GM12878 (cell line): ENCODE data around the gene S100A7. TPM values are rescaled to one million over a fixed set of nuclear protein-coding genes. Genes with fewer than 3 reads are reported as not detected.

Experiments
- ATAC-seq: fragments of 200-7000 bp; cut with Tn5 transposase; 3 replicates; pipeline ENCODE4 v1.9.1; 2020; ENCODE audit warnings: mild to moderate bottlenecking, moderate library complexity
- BruUV-seq: library from RNA; stranded (reverse); fragments of 400-500 nt; replicated peaks from 2 replicates; lab custom pipeline; 2021; lab: Mats Ljungman, UMichigan
- CTCF ChIA-PET: fragments of 300-600 bp; sonication (Branson Sonifier 250); formaldehyde crosslinking; extraction: SDS; loops from one replicate; lab custom pipeline; 2021; ENCODE audit warnings: inconsistent platforms; lab: Yijun Ruan, JAX
- POLR2A ChIA-PET: fragments of 350-600 bp; formaldehyde crosslinking; extraction: SDS; loops from one replicate; lab custom pipeline; 2021; ENCODE audit warnings: inconsistent platforms; lab: Charles Lee
- RAD21 ChIA-PET: fragments of 300-600 bp; sonication (Branson Sonifier 250); formaldehyde crosslinking; loops from one replicate; lab custom pipeline; 2023; ENCODE audit warnings: antibody characterized with exemption; ENCODE audit not compliant: unreplicated experiment; lab: Charles Lee
- SMC1A ChIA-PET: fragments of 300-600 bp; sonication (Branson Sonifier 250); formaldehyde crosslinking; loops from one replicate; lab custom pipeline; 2023; ENCODE audit not compliant: unreplicated experiment, uncharacterized antibody; lab: Charles Lee
- DNase-seq: peaks from one replicate; pipeline ENCODE4 v3.0.0-alpha.2; 2011; ENCODE audit warnings: low read depth, low spot score
- FAIRE-seq: peaks from 3 replicates; lab custom pipeline; 2011; peaks lifted over from hg19 to GRCh38; lab: Jason Lieb, UNC
- H2AFZ ChIP-seq: 2 replicates; pipeline ENCODE4 v1.6.0; 2011; ENCODE audit warnings: low read depth, low read length, control low read depth; ENCODE audit not compliant: control insufficient read depth
- H3K27ac ChIP-seq: 2 replicates; pipeline ENCODE4 v1.5.1; 2011; ENCODE audit warnings: control low read depth; ENCODE audit not compliant: control insufficient read depth, insufficient read depth
- H3K27me3 ChIP-seq, 2 experiments: replicated peaks in 1 of 2; 2 replicates each; pipeline versions ENCODE4 v1.6.0 to v1.6.1; 2011; ENCODE audit warnings: low read length in 1 of 2; ENCODE audit not compliant: control insufficient read depth in 2 of 2, insufficient read depth in 2 of 2
- H3K36me3 ChIP-seq, 2 experiments: 2 replicates each; pipeline ENCODE4 v1.5.1; 2011; ENCODE audit warnings: low read length in 1 of 2; ENCODE audit not compliant: control insufficient read depth in 2 of 2, insufficient read depth in 2 of 2
- H3K4me1 ChIP-seq: 2 replicates; pipeline ENCODE4 v1.6.1; 2011; ENCODE audit warnings: mild to moderate bottlenecking, low read length, moderate library complexity, mixed read lengths; ENCODE audit not compliant: control insufficient read depth, insufficient read depth
- H3K4me2 ChIP-seq: 2 replicates; pipeline ENCODE4 v1.6.0; 2011; ENCODE audit warnings: control low read depth; ENCODE audit not compliant: control insufficient read depth, insufficient read depth
- H3K4me3 ChIP-seq: fragments of 200-600 bp; sonication (generic); 2 replicates; pipeline ENCODE4 v1.5.1; 2016
- H3K79me2 ChIP-seq: 2 replicates; pipeline ENCODE4 v1.6.0; 2011; ENCODE audit warnings: low read length; ENCODE audit not compliant: control insufficient read depth, insufficient read depth
- H3K9ac ChIP-seq: 2 replicates; pipeline ENCODE4 v1.8.0; 2011; ENCODE audit warnings: low read length, control low read depth, mixed read lengths; ENCODE audit not compliant: control insufficient read depth, insufficient read depth
- H3K9me3 ChIP-seq: replicated peaks from 3 replicates; pipeline ENCODE4 v1.5.1; 2011; ENCODE audit warnings: mild to moderate bottlenecking, low read length; ENCODE audit not compliant: control insufficient read depth, insufficient read depth
- H4K20me1 ChIP-seq: 2 replicates; pipeline ENCODE4 v1.6.0; 2011; ENCODE audit not compliant: control insufficient read depth, insufficient read depth
- ATF7 ChIP-seq: fragments of 450-650 bp; IDR thresholded peaks from 2 replicates; pipeline ENCODE4 v1.6.1; 2016; ENCODE audit warnings: low read depth, mild to moderate bottlenecking
- BACH1 ChIP-seq: fragments of 450-650 bp; IDR thresholded peaks from 2 replicates; pipeline ENCODE4 v1.6.1; 2017; ENCODE audit warnings: mild to moderate bottlenecking, borderline replicate concordance
- BRCA1 ChIP-seq: IDR thresholded peaks from 2 replicates; pipeline ENCODE4 v1.6.1; 2011; ENCODE audit warnings: low read depth, low read length, improper control_type of control experiment
- JUNB ChIP-seq: IDR thresholded peaks from 2 replicates; pipeline ENCODE4 v1.6.1; 2016; ENCODE audit warnings: antibody characterized with exemption, mild to moderate bottlenecking
- NRF1 ChIP-seq: conservative IDR thresholded peaks from 2 replicates; pipeline ENCODE4 v1.6.1; 2011; ENCODE audit warnings: mild to moderate bottlenecking, low read depth, low read length, improper control_type of control experiment
- PAX5 ChIP-seq: IDR thresholded peaks from 2 replicates; pipeline ENCODE4 v1.6.1; 2011; ENCODE audit warnings: low read depth, low read length, borderline replicate concordance
- RFX5 ChIP-seq: IDR thresholded peaks from 2 replicates; pipeline ENCODE4 v1.6.1; 2011; ENCODE audit warnings: low read depth, low read length, improper control_type of control experiment
- SMAD5 ChIP-seq: IDR thresholded peaks from 2 replicates; pipeline ENCODE4 v1.6.1; 2016; ENCODE audit warnings: antibody characterized with exemption, low read depth
- SREBF1 ChIP-seq: IDR thresholded peaks from 2 replicates; pipeline ENCODE4 v1.6.1; 2012; ENCODE audit warnings: mild to moderate bottlenecking, low read length
- SUPT20H ChIP-seq: IDR thresholded peaks from 2 replicates; pipeline ENCODE4 v1.6.1; 2011; ENCODE audit warnings: low read depth, mild to moderate bottlenecking, low read length, moderate library complexity, borderline replicate concordance; ENCODE audit not compliant: control insufficient read depth
- YBX1 ChIP-seq: fragments of 450-650 bp; IDR thresholded peaks from 2 replicates; pipeline ENCODE4 v1.6.1; 2016; ENCODE audit warnings: antibody characterized with exemption
- WGBS: methylation state at CpG from one replicate; pipeline ENCODE4 v1.1.6; 2016; ENCODE audit warnings: low lambda C conversion rate; ENCODE audit not compliant: insufficient replicate concordance, insufficient coverage; ENCODE audit errors: missing lambda C conversion rate; 5-methylcytosine and 5-hydroxymethylcytosine counted together
- in situ Hi-C: fragments of 300-500 bp; cut with MboI; formaldehyde crosslinking; loops from 9 replicates; pipeline ENCODE4 v1.14.3; 2018; ENCODE audit warnings: mixed read lengths
- intact Hi-C: fragments of 100-400 bp; cut with micrococcal nuclease; formaldehyde crosslinking; loops from one replicate; pipeline ENCODE4 v1.14.2; 2022; ENCODE audit not compliant: unreplicated experiment
- polyA plus RNA-seq, 11 experiments: library from polyadenylated mRNA; depleted of rRNA in 4 of 11; unstranded in 6 of 11; stranded (reverse) in 5 of 11; fragments of >200 nt; fragmentation: Nextera tagmentation in 4 of 11; fragmentation: Illumina TruSeq in 1 of 11; extraction: Ambion mirVana in 4 of 11; extraction: Trizol in 1 of 11; gene quantifications; 1 replicate in 1 of 11; 2 replicates in 10 of 11; pipeline versions ENCODE4 v1.2.1 to v1.2.3, GENCODE V29; 2011 to 2016; ENCODE audit warnings: inconsistent platforms in 2 of 11, missing spikeins in 2 of 11, low read depth in 1 of 11
- total RNA-seq, 4 experiments: library from RNA; depleted of rRNA in 3 of 4; stranded (reverse); fragments of >200 nt in 3 of 4; fragmentation: Illumina TruSeq in 1 of 4; extraction: Trizol in 1 of 4; gene quantifications; 2 replicates each; pipeline versions ENCODE4 v1.2.1 to v1.2.3, GENCODE V29; 2013 to 2021
- TF ChIP-seq, protein P1 (sequence below): fragments of 450-650 bp; IDR thresholded peaks from 2 replicates; pipeline ENCODE4 v1.6.1; 2017; ENCODE audit warnings: mild to moderate bottlenecking, moderate library complexity
- TF ChIP-seq, protein P2 (sequence below), 3 experiments: IDR thresholded peaks in 2 of 3; conservative IDR thresholded peaks in 1 of 3; 2 replicates each; pipeline ENCODE4 v1.5.1; 2011; ENCODE audit warnings: low read depth in 3 of 3, low read length in 3 of 3, mild to moderate bottlenecking in 3 of 3, control low read depth in 2 of 3, moderate library complexity in 2 of 3, inconsistent platforms in 1 of 3, mixed read lengths in 1 of 3; ENCODE audit not compliant: control insufficient read depth in 2 of 3, insufficient read depth in 1 of 3; ENCODE audit errors: extremely low read depth in 1 of 3
- TF ChIP-seq, protein P3 (sequence below): IDR thresholded peaks from 2 replicates; pipeline ENCODE4 v1.6.1; 2012; ENCODE audit warnings: low read depth, low read length, improper control_type of control experiment

The S100A7 gene
- total and polyA plus RNA-seq, 10 of the 15 experiments (the other 5 are each of a cell fraction or from before 2014, with no cell fraction given), result not detected

DNA sequence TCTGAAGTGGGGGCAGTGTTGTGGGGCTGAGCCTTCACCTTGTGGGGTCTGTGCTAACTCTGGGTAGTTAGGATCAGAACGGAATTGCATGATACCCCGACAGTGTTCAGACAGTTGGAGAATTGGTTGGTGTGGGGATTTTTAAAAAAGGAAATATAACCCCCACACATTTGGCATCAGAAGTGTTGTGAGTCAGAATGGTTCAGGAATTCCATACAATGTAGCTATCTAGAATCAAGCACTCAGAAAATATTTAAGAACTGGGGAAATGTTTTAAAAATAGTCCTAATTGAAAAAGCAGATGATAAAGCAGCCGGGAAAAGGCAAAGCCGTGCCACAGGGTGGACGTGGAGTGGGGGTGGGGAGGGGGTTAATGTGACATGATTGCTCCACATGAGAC lies 6.5 kb upstream of the S100A7 start (continued):
- TF ChIP-seq, protein P1, sequence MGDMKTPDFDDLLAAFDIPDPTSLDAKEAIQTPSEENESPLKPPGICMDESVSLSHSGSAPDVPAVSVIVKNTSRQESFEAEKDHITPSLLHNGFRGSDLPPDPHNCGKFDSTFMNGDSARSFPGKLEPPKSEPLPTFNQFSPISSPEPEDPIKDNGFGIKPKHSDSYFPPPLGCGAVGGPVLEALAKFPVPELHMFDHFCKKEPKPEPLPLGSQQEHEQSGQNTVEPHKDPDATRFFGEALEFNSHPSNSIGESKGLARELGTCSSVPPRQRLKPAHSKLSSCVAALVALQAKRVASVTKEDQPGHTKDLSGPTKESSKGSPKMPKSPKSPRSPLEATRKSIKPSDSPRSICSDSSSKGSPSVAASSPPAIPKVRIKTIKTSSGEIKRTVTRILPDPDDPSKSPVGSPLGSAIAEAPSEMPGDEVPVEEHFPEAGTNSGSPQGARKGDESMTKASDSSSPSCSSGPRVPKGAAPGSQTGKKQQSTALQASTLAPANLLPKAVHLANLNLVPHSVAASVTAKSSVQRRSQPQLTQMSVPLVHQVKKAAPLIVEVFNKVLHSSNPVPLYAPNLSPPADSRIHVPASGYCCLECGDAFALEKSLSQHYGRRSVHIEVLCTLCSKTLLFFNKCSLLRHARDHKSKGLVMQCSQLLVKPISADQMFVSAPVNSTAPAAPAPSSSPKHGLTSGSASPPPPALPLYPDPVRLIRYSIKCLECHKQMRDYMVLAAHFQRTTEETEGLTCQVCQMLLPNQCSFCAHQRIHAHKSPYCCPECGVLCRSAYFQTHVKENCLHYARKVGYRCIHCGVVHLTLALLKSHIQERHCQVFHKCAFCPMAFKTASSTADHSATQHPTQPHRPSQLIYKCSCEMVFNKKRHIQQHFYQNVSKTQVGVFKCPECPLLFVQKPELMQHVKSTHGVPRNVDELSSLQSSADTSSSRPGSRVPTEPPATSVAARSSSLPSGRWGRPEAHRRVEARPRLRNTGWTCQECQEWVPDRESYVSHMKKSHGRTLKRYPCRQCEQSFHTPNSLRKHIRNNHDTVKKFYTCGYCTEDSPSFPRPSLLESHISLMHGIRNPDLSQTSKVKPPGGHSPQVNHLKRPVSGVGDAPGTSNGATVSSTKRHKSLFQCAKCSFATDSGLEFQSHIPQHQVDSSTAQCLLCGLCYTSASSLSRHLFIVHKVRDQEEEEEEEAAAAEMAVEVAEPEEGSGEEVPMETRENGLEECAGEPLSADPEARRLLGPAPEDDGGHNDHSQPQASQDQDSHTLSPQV, result no peak

DNA sequence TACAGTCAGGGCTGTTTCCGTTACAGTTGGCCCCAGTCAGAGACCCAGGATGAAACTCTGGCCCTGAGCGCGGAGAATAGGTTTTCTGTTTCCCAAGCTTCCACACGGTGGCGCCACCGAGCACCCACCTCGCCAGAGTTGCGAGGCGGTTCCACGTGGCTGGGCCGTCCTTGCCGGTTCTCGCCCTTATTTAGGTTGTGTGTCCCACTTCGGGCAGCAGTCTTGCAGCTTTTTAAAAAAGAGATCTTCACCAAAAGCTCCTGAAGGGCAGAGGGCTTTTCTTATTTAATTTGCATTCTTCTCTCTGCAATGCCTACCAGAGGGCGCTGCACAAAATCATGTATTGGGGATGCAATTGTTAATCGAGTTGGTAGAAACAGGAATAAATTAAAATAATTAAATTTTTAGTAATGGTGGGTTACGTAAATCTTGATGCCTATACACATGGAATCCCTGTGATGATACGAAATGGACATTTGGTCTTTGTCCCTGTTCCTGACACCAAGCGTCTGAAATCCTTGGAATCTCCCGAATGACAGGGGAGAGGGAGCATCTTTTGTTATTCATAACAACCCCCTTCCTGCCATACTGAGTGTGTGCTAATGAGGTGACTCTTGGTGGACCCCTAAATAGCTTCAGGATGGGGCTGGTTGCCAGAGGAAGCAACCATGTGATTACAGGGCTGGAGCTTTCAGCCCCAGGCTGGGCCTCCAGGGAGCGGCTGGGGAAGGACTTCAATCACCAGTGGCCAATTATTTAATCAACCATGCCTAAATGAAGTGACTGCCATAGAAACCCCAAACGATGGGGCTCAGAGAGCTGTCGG lies 5.6 kb upstream of the S100A7 start:
- in situ Hi-C loops (no loop called here), intact Hi-C loops (no loop called here)
- BruUV-seq, result no TSS peak
- H2AFZ ChIP-seq, result no peak overlapping the region
- H3K27me3 ChIP-seq, result peaks cover 0 to 3% of the 10 kb centered on the region in 2 experiments; a peak in 2 of 4 replicates
- DNase-seq, result no peak
- no peaks in the 10 kb centered on the region for H3K36me3 ChIP-seq
- POLR2A ChIA-PET, result no interaction called here
- peak; percentile 94 for ATAC-seq
- no peaks in the 10 kb centered on the region for H4K20me1 ChIP-seq
- SMC1A ChIA-PET, result interaction anchor here (0.6 to 1.5 kb wide), 4 partner anchors 28 to 149 kb away, joined by 3 read pairs; no protein-coding TSS in a partner anchor
- no peaks in the 10 kb centered on the region for H3K9me3 ChIP-seq
- H3K27ac ChIP-seq, result no peak overlapping the region
- WGBS, result 24% methylated on average over 23 of the region's 23 CpGs
- RAD21 ChIA-PET, result interaction anchor here (1.3 kb wide), 1 partner anchor 29 kb away, joined by 3 read pairs; no protein-coding TSS in a partner anchor
- FAIRE-seq, result peak; percentile 80
- H3K79me2 ChIP-seq, result no peaks in the 10 kb centered on the region
- no peaks in the 10 kb centered on the region for H3K4me1 ChIP-seq
- CTCF ChIA-PET, result interaction anchor here (0.6 to 4.0 kb wide), 11 partner anchors 12 to 129 kb away, joined by 3 to 41 read pairs (median 4); no protein-coding TSS in a partner anchor
- H3K4me2 ChIP-seq, result no peak overlapping the region
- H3K9ac ChIP-seq, result no peak overlapping the region
- no peak overlapping the region for H3K4me3 ChIP-seq
- TF ChIP-seq BACH1, result no peak
- no peak for TF ChIP-seq NRF1
- TF ChIP-seq BRCA1, result no peak
- TF ChIP-seq SMAD5, result no peak
- TF ChIP-seq SREBF1, result no peak
- TF ChIP-seq, protein P2, sequence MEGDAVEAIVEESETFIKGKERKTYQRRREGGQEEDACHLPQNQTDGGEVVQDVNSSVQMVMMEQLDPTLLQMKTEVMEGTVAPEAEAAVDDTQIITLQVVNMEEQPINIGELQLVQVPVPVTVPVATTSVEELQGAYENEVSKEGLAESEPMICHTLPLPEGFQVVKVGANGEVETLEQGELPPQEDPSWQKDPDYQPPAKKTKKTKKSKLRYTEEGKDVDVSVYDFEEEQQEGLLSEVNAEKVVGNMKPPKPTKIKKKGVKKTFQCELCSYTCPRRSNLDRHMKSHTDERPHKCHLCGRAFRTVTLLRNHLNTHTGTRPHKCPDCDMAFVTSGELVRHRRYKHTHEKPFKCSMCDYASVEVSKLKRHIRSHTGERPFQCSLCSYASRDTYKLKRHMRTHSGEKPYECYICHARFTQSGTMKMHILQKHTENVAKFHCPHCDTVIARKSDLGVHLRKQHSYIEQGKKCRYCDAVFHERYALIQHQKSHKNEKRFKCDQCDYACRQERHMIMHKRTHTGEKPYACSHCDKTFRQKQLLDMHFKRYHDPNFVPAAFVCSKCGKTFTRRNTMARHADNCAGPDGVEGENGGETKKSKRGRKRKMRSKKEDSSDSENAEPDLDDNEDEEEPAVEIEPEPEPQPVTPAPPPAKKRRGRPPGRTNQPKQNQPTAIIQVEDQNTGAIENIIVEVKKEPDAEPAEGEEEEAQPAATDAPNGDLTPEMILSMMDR (IDR thresholded peaks at IDR 0.05 in 2 of 3, conservative IDR thresholded peaks at IDR 0.05 in 1 of 3; ENCODE audit: control insufficient read depth in 2 of 3, extremely low read depth in 1 of 3, insufficient read depth in 1 of 3, low read depth in 3 of 3, low read length in 3 of 3), result peak; percentile 63 to 88 (median 84)
- no peak for TF ChIP-seq RFX5
- no peak for TF ChIP-seq YBX1
- TF ChIP-seq, protein P3, sequence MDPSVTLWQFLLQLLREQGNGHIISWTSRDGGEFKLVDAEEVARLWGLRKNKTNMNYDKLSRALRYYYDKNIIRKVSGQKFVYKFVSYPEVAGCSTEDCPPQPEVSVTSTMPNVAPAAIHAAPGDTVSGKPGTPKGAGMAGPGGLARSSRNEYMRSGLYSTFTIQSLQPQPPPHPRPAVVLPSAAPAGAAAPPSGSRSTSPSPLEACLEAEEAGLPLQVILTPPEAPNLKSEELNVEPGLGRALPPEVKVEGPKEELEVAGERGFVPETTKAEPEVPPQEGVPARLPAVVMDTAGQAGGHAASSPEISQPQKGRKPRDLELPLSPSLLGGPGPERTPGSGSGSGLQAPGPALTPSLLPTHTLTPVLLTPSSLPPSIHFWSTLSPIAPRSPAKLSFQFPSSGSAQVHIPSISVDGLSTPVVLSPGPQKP, result no peak
- peak; percentile 70; the same call in 1 of the 2 replicates for TF ChIP-seq PAX5
- no peak for TF ChIP-seq JUNB
- TF ChIP-seq SUPT20H, result no peak
- no peak for TF ChIP-seq ATF7
